Kidney (tissue), 14 donors: Measurements from ENCODE around the gene RAD21L1. TPM values are rescaled to one million over a fixed set of nuclear protein-coding genes. Genes with fewer than 3 reads are reported as not detected.

Source experiments
- DNase-seq, 5 donors: peaks; one replicate each; pipeline ENCODE4 v3.0.0-alpha.2; 2013 to 2020
- FAIRE-seq: peaks from 2 replicates; lab custom pipeline; 2012; peaks lifted over from hg19 to GRCh38; lab: Jason Lieb, UNC
- H3K27ac ChIP-seq, 2 donors: one replicate each; pipeline ENCODE4 v1.7.0; 2013; ENCODE audit warnings: low read depth in 2 of 2, low read length in 2 of 2, inconsistent platforms in 1 of 2
- H3K27me3 ChIP-seq: one replicate; pipeline ENCODE4 v1.7.1; 2013; ENCODE audit warnings: low read length, inconsistent platforms; ENCODE audit not compliant: control insufficient read depth, insufficient read depth
- H3K36me3 ChIP-seq, 3 donors: one replicate each; pipeline versions ENCODE4 v1.7.0 to v1.7.1; 2013; ENCODE audit warnings: low read length in 3 of 3, control low read depth in 1 of 3, inconsistent platforms in 1 of 3; ENCODE audit not compliant: insufficient read depth in 3 of 3, control insufficient read depth in 2 of 3
- H3K4me1 ChIP-seq, 3 donors: one replicate each; pipeline versions ENCODE4 v1.7.0 to v1.7.1; 2013; ENCODE audit warnings: low read length in 3 of 3, inconsistent platforms in 1 of 3, low read depth in 1 of 3; ENCODE audit not compliant: control insufficient read depth in 2 of 3, insufficient read depth in 2 of 3
- H3K4me3 ChIP-seq, 3 donors: one replicate each; pipeline versions ENCODE4 v1.7.0 to v1.8.1; 2013; ENCODE audit warnings: low read length in 3 of 3, control low read depth in 1 of 3, inconsistent platforms in 1 of 3
- H3K9ac ChIP-seq, 3 donors: one replicate each; pipeline versions ENCODE4 v1.7.0 to v1.7.1; 2013; ENCODE audit warnings: low read length in 3 of 3, control low read depth in 1 of 3, inconsistent platforms in 1 of 3
- H3K9me3 ChIP-seq, 3 donors: one replicate each; pipeline versions ENCODE4 v1.7.0 to v1.7.1; 2013; ENCODE audit warnings: low read length in 3 of 3, control low read depth in 1 of 3, inconsistent platforms in 1 of 3; ENCODE audit not compliant: control insufficient read depth in 2 of 3, insufficient read depth in 1 of 3
- intact Hi-C: fragments of 100-400 bp; cut with DNase I; formaldehyde crosslinking; loops from one replicate; pipeline ENCODE4 v1.11.1; 2022
- polyA plus RNA-seq: library from polyadenylated mRNA; stranded (reverse); fragments of 350-450 nt; fragmentation: Illumina TruSeq; extraction: RNeasy Lipid Tissue Mini Kit (QIAGEN cat#74804); gene quantifications from one replicate; pipeline ENCODE4 v1.2.3, GENCODE V29; 2014; ENCODE audit warnings: low read depth, low replicate concordance; ENCODE audit not compliant: insufficient read depth
- total RNA-seq: library from RNA; stranded (reverse); fragmentation: NEBNext Ultra II Directional; extraction: Animal tissue kit (Norgen Biotek cat#: 25700); gene quantifications from one replicate; pipeline ENCODE4 v1.2.1, GENCODE V29; 2021
- TF ChIP-seq, protein P1 (sequence below): IDR thresholded peaks from 3 replicates; pipeline ENCODE4 v1.5.1; 2012; ENCODE audit warnings: mild to moderate bottlenecking, moderate library complexity, borderline replicate concordance; ENCODE audit not compliant: insufficient read depth; ENCODE audit errors: extremely low read depth
- donor health status: control.
- donor health status: control.
- donor health status: control.
- donor health status: control.
- donor health status: control.
- donor health status: DM: yes; HTN: yes; CAD: no.
- donor health status: Normal renal cell carcinoma (clear cell type).

Gene RAD21L1
- total and polyA plus RNA-seq, 2 donors from 2014 or later = not detected

GRCh38 chr20:1188347-1188746 lies 37.5 kb upstream of the RAD21L1 start:
- H3K36me3 ChIP-seq = no peaks in the 10 kb centered on the region
- no peaks in the 10 kb centered on the region for H3K9me3 ChIP-seq
- TF ChIP-seq, protein P1, sequence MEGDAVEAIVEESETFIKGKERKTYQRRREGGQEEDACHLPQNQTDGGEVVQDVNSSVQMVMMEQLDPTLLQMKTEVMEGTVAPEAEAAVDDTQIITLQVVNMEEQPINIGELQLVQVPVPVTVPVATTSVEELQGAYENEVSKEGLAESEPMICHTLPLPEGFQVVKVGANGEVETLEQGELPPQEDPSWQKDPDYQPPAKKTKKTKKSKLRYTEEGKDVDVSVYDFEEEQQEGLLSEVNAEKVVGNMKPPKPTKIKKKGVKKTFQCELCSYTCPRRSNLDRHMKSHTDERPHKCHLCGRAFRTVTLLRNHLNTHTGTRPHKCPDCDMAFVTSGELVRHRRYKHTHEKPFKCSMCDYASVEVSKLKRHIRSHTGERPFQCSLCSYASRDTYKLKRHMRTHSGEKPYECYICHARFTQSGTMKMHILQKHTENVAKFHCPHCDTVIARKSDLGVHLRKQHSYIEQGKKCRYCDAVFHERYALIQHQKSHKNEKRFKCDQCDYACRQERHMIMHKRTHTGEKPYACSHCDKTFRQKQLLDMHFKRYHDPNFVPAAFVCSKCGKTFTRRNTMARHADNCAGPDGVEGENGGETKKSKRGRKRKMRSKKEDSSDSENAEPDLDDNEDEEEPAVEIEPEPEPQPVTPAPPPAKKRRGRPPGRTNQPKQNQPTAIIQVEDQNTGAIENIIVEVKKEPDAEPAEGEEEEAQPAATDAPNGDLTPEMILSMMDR = no peak
- H3K27me3 ChIP-seq = peaks cover 5% of the 10 kb centered on the region
- intact Hi-C loops = no loop called here
- no peak overlapping the region for H3K4me3 ChIP-seq
- FAIRE-seq (no peak), DNase-seq (no peak)
- H3K9ac ChIP-seq = no peak overlapping the region
- H3K27ac ChIP-seq = no peak overlapping the region
- H3K4me1 ChIP-seq = no peaks in the 10 kb centered on the region

- DNase-seq (no peak), FAIRE-seq (no peak)
- TF ChIP-seq, protein P1 = no peak
- H3K27me3 ChIP-seq = peaks cover 3% of the 10 kb centered on the region
- no peak overlapping the region for H3K9ac ChIP-seq
- no peak overlapping the region for H3K27ac ChIP-seq
- no peak overlapping the region for H3K4me3 ChIP-seq
- no peaks in the 10 kb centered on the region for H3K9me3 ChIP-seq
- intact Hi-C loops = no loop called here
- no peaks in the 10 kb centered on the region for H3K4me1 ChIP-seq
- no peaks in the 10 kb centered on the region for H3K36me3 ChIP-seq
These were observed 36.0 kb upstream of the RAD21L1 start for GRCh38 chr20:1189827-1190226.

DNA sequence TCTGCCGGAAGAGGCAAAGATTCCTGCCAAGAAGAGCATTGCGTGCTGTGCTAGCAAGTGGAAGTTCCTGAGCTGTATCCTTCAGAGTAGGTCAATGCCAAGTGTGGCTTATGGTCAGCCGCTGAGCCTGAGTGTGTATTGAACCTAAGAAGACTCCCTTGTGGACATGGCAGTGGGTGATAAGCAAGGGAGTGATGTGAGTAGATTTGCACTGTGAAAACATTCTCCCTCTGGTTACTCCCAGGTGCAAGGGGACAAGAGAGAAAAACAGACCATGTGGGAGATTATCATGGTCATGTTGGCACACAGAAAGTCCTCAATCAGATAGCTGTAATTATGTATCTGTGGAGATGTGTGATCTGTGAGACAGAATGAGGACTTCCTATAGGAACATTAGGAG lies 35.0 kb upstream of the RAD21L1 start:
- TF ChIP-seq, protein P1 = no peak
- DNase-seq (no peak), FAIRE-seq (no peak)
- H3K9me3 ChIP-seq = no peaks in the 10 kb centered on the region
- no peaks in the 10 kb centered on the region for H3K4me1 ChIP-seq
- H3K27me3 ChIP-seq = peaks cover 3% of the 10 kb centered on the region
- intact Hi-C loops = no loop called here
- H3K27ac ChIP-seq = no peak overlapping the region
- H3K36me3 ChIP-seq = no peaks in the 10 kb centered on the region
- no peak overlapping the region for H3K4me3 ChIP-seq
- no peak overlapping the region for H3K9ac ChIP-seq

DNA sequence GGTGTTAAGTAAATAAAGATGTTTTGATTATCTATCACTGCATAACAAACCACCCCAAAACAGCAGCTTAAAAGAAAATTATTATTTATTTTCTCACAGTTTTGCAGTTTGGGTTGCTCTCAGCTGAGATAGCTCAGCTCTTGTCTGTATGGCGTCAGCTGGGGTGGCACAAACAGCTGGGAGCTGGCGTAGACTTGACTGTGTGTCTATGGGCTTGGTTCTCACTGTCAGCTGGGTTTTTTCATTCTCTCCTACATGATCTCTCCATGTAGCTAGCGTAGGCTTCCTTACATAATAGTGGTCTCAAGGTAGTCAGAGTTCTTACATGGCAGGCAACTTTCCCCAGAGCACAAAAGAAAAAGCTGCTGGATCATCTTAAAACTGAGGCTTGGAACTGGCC lies 34.5 kb upstream of the RAD21L1 start:
- intact Hi-C loops = no loop called here
- Histone ChIP-seq H3K36me3 (no peaks in the 10 kb centered on the region), H3K9ac (no peak overlapping the region), H3K27me3 (peaks cover 3% of the 10 kb centered on the region), H3K27ac (no peak overlapping the region), H3K4me1 (no peaks in the 10 kb centered on the region), H3K9me3 (no peaks in the 10 kb centered on the region), H3K4me3 (no peak overlapping the region)
- no peak for FAIRE-seq
- DNase-seq = no peak
- TF ChIP-seq, protein P1 = no peak
